ENCODE measurements around the gene MPI.
"Not testable (repeated sequence)": the region's sequence is repeated elsewhere in the genome, so short reads cannot be mapped to it uniquely, and the experiment has no call there.

The MPI gene

GRCh38 chr15:74891469-74891868 is 1.6 kb downstream of the MPI start:
- DNase-seq (ENCODE audit: low read depth in 2 of 2): no peak

DNA sequence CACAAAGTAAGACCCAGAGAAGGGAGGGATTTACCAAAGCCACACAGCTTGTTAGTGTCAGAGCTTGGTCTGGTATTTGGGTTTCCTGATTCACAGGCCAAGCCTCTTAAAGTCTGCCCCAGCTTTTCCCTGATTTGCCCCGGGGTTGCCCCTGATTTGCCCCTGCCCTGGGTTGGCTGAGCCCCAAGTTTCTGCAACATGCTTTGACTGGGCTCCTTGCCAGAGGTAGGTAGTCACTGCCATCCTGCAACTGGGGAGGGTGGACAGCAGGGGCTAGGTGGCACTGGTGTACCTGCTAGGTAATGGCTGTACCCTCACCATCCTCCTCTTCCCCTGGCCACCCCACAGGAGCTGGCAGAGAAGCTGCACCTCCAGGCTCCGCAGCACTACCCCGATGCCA is 2.5 kb downstream of the MPI start:
- DNase-seq (ENCODE audit: low read depth in 2 of 2): no peak

GRCh38 chr15:74892931-74893330 is 3.1 kb downstream of the MPI start:
- DNase-seq (ENCODE audit: low read depth in 2 of 2): no peak

DNA sequence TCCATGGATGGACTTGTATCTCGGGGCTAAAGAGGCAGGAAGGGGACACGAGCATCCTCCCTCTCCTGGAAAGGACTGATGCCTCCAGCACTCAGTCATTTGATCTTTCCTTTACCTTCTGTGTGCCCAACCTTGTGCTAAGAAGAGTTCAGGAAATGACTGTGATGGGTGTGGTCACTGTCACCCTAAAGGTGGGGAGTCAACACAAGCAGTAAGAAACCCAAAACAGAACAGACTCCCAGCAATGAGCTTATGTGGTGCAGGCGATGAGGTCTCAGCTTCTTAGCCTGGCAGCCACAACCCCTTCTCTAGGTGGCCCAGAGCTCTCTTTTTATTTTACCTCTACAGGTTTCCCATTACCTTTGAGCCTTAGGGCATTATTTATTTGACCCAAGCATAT is 3.8 kb downstream of the MPI start:
- DNase-seq (ENCODE audit: low read depth in 2 of 2): no peak

GRCh38 chr15:74894383-74894782 is 4.5 kb downstream of the MPI start:
- DNase-seq (ENCODE audit: low read depth in 2 of 2): not testable (repeated sequence)

GRCh38 chr15:74895830-74896229 is 6.0 kb downstream of the MPI start:
- no peak for DNase-seq (ENCODE audit: low read depth in 2 of 2)

DNA sequence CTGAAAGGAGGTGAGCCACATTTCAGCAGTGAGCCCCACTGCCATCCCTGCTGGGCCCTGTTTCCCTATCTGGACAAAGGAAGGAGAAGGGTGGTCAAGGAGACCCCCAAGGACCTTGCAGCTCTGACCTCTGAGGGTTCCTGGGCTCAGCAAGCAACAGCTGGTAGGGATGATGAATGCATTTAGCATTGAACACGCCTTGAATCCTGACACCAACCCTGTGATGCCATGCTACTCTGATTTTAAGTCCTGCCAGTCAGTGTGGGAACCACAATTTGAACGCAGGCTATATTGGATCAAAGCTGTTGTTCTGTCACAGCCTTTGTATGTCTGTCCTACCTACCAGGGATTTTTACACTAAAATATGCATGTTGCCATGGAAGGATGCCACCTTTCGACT is 6.5 kb downstream of the MPI start:
- DNase-seq (ENCODE audit: low read depth in 2 of 2): no peak

- DNase-seq (ENCODE audit: low read depth in 2 of 2): no peak
Observed at GRCh38 chr15:74897300-74897701, 7.5 kb downstream of the MPI start.

GRCh38 chr15:74901612-74902063 is 11.8 kb downstream of the MPI start:
- peak; percentile 21 to 36 for DNase-seq (ENCODE audit: low read depth in 2 of 2)

GRCh38 chr15:74902295-74903075 is 12.6 kb downstream of the MPI start:
- no peak for DNase-seq (ENCODE audit: low read depth in 2 of 2)

- DNase-seq (ENCODE audit: low read depth in 2 of 2): no peak
Observed at GRCh38 chr15:74903676-74904075, 13.8 kb downstream of the MPI start.

DNA sequence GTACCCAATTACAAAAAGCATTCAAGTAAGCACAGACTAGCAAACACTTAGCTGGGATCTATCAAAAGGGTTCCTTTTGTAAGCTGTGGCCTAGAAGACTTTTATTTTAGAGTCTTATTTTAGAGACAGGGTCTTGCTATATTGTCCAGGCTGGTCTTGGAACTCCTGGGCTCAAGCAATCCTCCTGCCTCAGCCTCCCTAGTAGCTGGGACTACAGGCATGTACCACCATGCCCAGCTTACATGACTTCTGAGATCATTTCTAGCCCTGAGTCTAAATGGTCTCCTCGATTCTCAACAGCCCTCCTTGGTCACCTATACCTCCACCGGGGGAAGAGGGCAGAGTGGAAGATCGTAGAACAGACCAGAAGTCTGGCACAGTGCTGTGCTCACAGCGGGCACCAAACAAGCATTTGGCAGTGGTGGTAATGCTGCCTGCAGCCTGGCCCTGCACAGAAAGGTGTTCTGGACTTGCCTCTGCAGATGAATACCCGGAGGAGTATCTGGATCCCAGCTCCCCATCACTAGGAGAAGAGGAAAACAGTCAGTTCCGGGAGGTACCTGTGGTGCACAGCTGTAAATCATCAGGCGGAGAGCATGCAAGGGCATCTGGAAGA is 14.5 kb downstream of the MPI start:
- no peak for DNase-seq (ENCODE audit: low read depth in 2 of 2)

DNA sequence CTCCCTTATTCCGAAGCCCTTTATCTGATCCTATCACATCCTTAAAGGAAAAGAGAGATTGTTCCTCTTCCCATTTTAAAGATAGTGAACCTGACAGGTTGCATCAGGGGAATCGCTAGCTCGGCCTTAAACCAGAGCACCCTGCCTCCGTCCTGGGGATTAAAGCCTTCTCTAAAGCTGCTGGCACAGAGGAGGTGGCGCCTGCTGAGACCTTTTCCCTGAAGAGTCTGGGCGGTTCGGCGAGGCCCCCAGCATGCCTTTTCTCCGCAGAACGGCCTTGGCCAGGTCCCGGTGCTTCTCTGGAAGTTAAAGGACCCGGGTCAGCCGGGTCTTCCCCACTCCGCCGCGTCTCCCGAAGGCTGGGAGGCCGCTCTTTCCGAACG is 16.2 kb downstream of the MPI start:
- DNase-seq (ENCODE audit: low read depth in 2 of 2): peak; percentile 6 to 25

GRCh38 chr15:74906450-74907162 is 16.8 kb downstream of the MPI start, which contains the start of gene FAM219B:
FAM219B (minus strand) TSS chr15:74906851; CDS start chr15:74906800, 51 bp downstream.
- peak; percentile 51 to 70 for DNase-seq (ENCODE audit: low read depth in 2 of 2)

GRCh38 chr15:74907163-74907870 is 17.5 kb downstream of the MPI start:
- no peak for DNase-seq (ENCODE audit: low read depth in 2 of 2)

GRCh38 chr15:74908635-74909034 is 18.8 kb downstream of the MPI start:
- DNase-seq (ENCODE audit: low read depth in 2 of 2): no peak

DNA sequence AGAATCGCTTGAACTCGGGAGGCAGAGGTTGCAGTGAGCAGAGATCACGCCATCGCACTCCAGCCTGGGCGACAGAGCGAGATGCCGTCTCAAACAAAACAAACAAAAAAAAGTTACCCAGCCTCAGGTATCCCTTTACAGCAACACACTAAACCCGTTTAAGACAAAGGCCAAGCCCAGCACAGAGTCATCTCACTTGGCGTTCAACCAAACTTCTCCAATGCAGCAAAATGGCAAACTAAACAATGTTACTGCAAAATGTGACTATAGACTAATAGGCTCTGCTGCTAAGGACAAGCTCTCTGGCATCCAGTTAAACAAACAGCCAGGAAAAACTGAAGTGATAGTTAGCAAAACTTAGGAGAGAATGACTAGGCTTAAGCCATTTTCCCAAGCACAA is 23.2 kb downstream of the MPI start:
- no peak for DNase-seq (ENCODE audit: low read depth in 2 of 2)

GRCh38 chr15:74913799-74914198 is 24.0 kb downstream of the MPI start:
- not testable (repeated sequence) for DNase-seq (ENCODE audit: low read depth in 2 of 2)

DNA sequence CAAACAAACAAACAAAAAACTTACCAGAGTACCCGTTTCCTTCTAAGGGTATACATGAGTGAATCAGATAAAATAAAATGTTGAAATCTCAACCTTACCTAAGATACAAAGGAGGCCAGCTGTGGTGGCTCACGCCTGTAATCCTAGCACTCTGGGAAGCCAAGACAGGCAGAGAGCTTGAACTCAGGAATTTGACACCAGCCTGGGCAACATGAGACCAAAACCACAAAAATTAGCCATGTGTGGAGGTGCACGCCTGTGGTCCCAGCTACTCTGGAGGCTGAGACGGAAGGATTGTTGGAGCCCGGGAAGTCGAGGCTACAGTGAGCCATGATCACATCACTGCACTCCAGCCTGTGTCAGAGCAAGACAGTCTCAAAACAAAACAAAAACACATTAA is 27.8 kb downstream of the MPI start:
- DNase-seq (ENCODE audit: low read depth in 2 of 2): no peak

DNA sequence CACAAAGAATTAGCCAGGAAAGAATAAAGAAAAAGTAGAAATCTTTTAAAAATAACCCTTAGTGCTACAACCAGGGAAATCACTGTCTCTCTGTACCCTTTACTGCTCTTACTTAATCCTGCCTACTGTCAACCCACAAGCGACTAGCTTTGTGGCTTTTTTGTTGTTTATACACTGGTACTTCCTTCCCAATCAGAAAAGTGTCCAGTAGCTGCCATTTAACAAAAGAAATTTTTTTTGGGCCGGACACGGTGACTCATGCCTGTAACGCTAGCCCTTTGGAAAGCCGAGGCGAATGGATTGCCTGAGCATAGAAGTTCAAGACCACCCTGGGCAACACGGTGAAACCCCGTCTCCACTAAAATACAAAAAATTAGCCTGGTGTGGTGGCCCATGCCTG is 30.6 kb downstream of the MPI start:
- DNase-seq (ENCODE audit: low read depth in 2 of 2): no peak

DNA sequence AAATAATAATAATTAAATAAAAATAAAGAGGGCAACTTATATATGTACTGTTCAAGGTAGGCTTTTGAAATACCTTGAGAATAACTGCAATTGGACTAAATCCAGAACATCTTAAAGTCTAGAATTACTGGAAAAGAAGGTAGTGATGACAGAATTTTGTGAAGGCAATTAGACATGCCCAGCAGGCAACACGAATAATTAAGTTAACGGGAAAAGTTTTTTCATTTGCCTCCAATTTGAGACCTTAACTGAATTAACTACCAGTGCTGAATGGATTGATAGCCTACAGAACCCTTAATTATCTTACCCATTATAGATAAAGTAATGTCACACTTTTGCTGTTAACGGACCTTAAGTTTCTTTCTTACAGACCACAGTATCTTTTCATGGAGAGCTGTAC is 34.7 kb downstream of the MPI start:
- DNase-seq (ENCODE audit: low read depth in 2 of 2): no peak

GRCh38 chr15:74928771-74929198 is 38.9 kb downstream of the MPI start:
- DNase-seq (ENCODE audit: low read depth in 2 of 2): no peak

All from stimulated activated CD4-positive, alpha-beta T cell treated with anti-CD3 and anti-CD28 coated beads, Interleukin-15, amount 100 ng/mL, for 48 hours (primary cell).